PFSK-1 (cell line): Measurements from ENCODE around the gene KCNJ1.

Source experiments
- FOXP2 ChIP-seq: optimal IDR thresholded peaks from 2 replicates; pipeline ENCODE3; 2011; ENCODE audit warnings: borderline replicate concordance, control low read depth, inconsistent platforms; ENCODE audit not compliant: insufficient read depth; ENCODE audit errors: extremely low read length, extremely low read depth
- POLR2AphosphoS5 ChIP-seq: IDR thresholded peaks from 2 replicates; pipeline ENCODE4 v1.6.1; 2012; ENCODE audit warnings: low read depth, mild to moderate bottlenecking, control low read depth, low read length, moderate library complexity
- REST ChIP-seq, 2 experiments: IDR thresholded peaks; 2 replicates each; pipeline versions ENCODE4 v1.6.1 to v1.8.0; 2011 to 2012; ENCODE audit warnings: low read depth in 2 of 2, low read length in 2 of 2, control low read depth in 1 of 2, inconsistent platforms in 1 of 2, mild to moderate bottlenecking in 1 of 2, moderate library complexity in 1 of 2; ENCODE audit not compliant: insufficient read depth in 1 of 2

GRCh38 chr11:128911239-128911638, 44.1 kb upstream of the KCNJ1 start:
- TF ChIP-seq REST (IDR thresholded peaks at IDR 0.05; ENCODE audit: insufficient read depth in 1 of 2, low read depth in 2 of 2, low read length in 2 of 2) (no peak), POLR2AphosphoS5 (no peak), FOXP2 (no peak)
